Measurements from ENCODE around the gene MOBP.

The MOBP gene

DNA sequence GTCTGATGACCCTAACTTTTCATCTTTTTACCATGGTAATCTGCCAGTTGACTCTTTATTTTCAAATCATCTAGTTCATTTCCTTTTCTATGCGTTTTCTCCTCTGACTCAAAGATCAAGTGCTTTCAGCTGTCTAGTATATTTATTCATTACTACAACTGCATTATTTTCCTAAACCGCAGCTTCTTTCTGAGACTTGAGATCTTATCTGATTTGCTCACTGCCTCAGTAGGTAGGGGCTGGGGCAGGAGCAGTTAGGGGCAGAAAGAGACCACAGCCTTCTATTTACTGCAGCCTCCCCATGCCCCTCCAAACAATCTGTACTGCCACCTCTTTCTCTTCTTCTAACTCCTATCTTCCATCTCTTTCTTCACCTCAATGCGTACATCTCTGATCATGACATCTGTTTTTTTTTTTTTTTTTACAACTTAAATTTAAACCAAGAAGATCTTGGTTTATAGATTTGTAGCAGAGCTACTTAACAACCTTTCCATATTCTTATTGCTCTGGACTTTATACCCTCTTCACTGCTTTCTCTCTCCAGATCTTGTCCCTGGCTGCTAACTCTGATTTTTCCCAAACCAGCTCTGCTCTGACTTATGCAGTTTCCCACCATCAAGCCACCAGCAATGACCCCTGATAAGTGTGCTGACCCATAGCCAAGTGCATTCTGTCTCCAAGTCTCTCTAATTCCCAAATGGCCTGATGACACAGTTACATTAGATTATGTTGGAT is 52.2 kb downstream of the MOBP start:
- peaks cover 6% of the 10 kb centered on the region for H3K4me1 Mint-ChIP-seq (ENCODE audit: low read depth)
- no peak for DNase-seq (ENCODE audit: low spot score)
- no peak overlapping the region for H3K27ac Mint-ChIP-seq
- H3K9me3 Mint-ChIP-seq: peaks cover 7% of the 10 kb centered on the region
- no peak overlapping the region for H3K4me3 Mint-ChIP-seq
- peaks cover 13% of the 10 kb centered on the region for H3K27me3 Mint-ChIP-seq (ENCODE audit: low read depth)
- H3K36me3 Mint-ChIP-seq (ENCODE audit: low read depth): no peaks in the 10 kb centered on the region

DNA sequence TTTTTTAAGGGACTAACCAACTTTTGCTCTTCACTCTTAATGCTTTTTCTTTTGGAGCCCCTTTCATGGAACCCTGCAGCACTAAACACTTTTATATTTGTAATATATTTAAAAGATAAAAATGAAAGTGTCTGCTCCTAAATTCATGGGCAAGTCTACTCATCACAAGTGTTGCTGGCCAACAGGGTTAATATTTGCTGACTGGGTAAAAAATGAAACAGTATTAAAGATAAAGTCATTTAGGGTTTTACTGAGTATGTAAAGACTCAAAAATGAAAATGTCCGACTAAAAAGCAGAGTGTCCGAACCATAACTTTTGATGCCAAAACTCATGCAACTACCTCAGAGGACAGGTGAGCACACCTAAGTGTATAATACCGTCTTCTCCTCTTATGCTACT is 54.0 kb downstream of the MOBP start:
- Mint-ChIP-seq H3K4me1 (ENCODE audit: low read depth) (peaks cover 2% of the 10 kb centered on the region), H3K4me3 (no peak overlapping the region), H3K9me3 (peaks cover 11% of the 10 kb centered on the region), H3K27me3 (ENCODE audit: low read depth) (peaks cover 12% of the 10 kb centered on the region), H3K36me3 (ENCODE audit: low read depth) (no peaks in the 10 kb centered on the region), H3K27ac (no peak overlapping the region)
- no peak for DNase-seq (ENCODE audit: low spot score)

DNA sequence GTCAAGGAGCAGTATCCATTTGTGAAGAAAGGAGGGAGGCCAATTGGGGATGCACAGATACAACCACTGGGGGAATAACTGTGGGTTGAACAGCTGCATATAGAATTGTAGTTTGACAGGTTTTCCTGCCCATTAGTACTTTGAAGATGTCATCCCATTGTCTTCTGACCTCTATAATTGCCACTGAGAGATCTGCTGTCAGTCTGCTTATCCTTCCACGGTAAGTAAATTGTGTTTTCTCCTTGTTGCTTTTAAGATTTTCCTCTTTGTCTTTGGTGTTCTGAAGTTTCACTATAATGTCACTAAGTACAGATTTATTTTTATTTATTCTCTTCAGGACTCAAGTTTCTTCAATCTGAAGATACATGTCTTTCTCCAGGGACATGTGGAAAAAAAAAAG is 56.6 kb downstream of the MOBP start:
- Mint-ChIP-seq H3K27ac (no peak overlapping the region), H3K4me3 (no peak overlapping the region), H3K36me3 (ENCODE audit: low read depth) (no peaks in the 10 kb centered on the region), H3K9me3 (peaks cover 11% of the 10 kb centered on the region), H3K27me3 (ENCODE audit: low read depth) (peaks cover 5% of the 10 kb centered on the region), H3K4me1 (ENCODE audit: low read depth) (peaks cover 2% of the 10 kb centered on the region)
- DNase-seq (ENCODE audit: low spot score): no peak

DNA sequence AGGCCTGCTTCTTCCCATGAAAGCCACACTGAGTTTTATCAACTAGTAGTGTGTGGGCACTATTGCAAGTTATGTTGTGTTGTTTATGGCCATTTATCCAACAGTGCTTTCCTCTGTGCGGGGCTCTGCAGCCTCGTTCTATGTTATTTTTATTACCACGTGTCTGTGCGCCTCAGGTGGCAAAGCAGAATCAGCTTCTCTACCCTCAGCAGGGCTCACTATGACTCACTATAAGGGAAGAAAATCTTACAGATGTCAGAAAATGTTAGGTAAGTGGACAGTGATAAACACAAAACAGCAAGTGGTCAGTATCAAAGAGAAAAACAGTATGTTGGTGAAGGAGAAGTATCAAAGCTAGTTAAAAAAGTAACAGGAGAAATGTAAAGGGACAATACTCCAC is 61.4 kb downstream of the MOBP start:
- no peaks in the 10 kb centered on the region for H3K36me3 Mint-ChIP-seq (ENCODE audit: low read depth)
- H3K4me3 Mint-ChIP-seq: no peak overlapping the region
- no peaks in the 10 kb centered on the region for H3K4me1 Mint-ChIP-seq (ENCODE audit: low read depth)
- H3K27me3 Mint-ChIP-seq (ENCODE audit: low read depth): peaks cover 16% of the 10 kb centered on the region
- H3K9me3 Mint-ChIP-seq: peaks cover 11% of the 10 kb centered on the region
- H3K27ac Mint-ChIP-seq: no peak overlapping the region
- DNase-seq (ENCODE audit: low spot score): no peak

DNA sequence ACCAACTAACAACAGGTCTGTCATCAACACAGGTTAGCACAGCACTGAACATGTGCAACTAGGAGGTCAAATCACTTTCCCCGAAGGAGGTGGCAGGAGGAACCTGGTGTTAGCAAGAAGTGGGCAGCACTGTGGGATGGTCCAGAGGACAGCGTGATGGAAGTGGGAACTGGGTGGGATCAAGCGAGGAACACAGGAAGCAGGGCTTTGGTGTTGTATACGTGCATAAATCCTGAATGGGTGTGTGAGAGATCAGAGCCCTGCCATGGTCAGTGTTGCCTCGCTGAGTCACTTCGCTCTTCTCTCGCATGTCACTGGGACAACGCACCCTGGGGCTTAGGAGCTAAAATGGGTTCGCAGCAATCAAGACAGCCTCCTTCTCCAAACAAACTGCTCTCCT is 62.1 kb downstream of the MOBP start:
- no peak overlapping the region for H3K27ac Mint-ChIP-seq
- H3K27me3 Mint-ChIP-seq (ENCODE audit: low read depth): peaks cover 23% of the 10 kb centered on the region
- H3K4me1 Mint-ChIP-seq (ENCODE audit: low read depth): no peaks in the 10 kb centered on the region
- H3K4me3 Mint-ChIP-seq: no peak overlapping the region
- no peak for DNase-seq (ENCODE audit: low spot score)
- no peaks in the 10 kb centered on the region for H3K36me3 Mint-ChIP-seq (ENCODE audit: low read depth)
- H3K9me3 Mint-ChIP-seq: peaks cover 4% of the 10 kb centered on the region

DNA sequence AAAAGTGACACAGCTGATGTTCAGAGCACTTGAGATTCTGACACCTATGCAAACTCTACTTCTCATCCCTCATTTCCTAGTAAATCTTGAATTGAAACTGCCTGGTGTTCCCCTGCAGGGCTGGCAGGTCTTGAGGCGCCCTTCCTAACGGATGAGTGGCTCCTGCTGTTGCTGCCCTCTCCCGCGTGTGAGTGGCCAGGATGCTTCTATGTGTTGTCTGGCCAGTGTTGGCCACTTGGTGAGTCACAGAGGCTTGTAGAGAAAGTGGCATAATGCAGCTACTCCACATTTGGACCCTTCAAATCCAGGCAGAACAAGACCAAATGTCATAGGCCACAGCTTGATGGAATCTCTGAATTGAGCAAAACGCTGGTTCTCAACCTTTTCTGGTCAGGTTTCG is 63.6 kb downstream of the MOBP start:
- Mint-ChIP-seq H3K36me3 (ENCODE audit: low read depth) (no peaks in the 10 kb centered on the region), H3K4me3 (no peak overlapping the region), H3K4me1 (ENCODE audit: low read depth) (no peaks in the 10 kb centered on the region), H3K27ac (no peak overlapping the region), H3K9me3 (no peaks in the 10 kb centered on the region), H3K27me3 (ENCODE audit: low read depth) (peaks cover 32% of the 10 kb centered on the region)
- no peak for DNase-seq (ENCODE audit: low spot score)

DNA sequence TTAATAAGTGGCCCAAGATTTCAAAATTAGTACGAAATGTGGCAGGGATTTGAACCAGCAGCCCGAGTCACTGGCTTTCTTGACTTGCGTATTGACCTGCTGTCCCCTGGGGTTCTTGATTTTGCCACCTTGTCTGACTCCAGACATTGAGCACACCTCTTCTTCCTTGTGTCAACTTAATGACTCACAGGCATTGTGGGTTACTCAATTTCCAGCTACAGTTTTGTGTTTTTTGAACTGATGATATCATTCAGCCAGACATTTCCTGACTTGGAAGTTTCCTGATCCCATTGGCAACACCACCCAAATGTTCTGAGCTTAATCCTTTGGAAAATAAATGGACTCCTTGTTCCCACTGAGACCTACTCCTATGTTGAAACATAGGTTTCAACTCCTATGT is 64.2 kb downstream of the MOBP start:
- Mint-ChIP-seq H3K27me3 (ENCODE audit: low read depth) (peaks cover 32% of the 10 kb centered on the region), H3K36me3 (ENCODE audit: low read depth) (no peaks in the 10 kb centered on the region), H3K27ac (no peak overlapping the region), H3K4me3 (no peak overlapping the region), H3K4me1 (ENCODE audit: low read depth) (no peaks in the 10 kb centered on the region), H3K9me3 (no peaks in the 10 kb centered on the region)
- no peak for DNase-seq (ENCODE audit: low spot score)

DNA sequence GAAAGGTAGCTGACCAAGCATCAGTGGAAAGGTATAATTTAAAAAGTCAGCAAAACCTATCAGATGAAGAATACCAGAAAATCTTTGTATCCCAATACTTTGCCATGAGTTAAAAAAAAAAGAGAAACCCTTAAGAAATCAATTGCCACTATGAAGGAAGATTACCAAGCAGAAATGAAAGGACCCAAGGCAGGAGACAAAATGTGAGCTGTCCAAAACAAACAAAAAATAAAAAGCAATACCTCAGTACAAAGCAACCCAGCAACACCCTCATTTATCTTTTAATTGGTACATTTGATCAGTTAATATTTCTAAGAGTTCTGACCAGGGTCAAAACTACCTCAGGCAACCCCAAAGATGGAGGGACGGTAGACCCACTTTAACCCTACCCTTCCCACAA is 65.3 kb downstream of the MOBP start:
- H3K36me3 Mint-ChIP-seq (ENCODE audit: low read depth): no peaks in the 10 kb centered on the region
- H3K4me3 Mint-ChIP-seq: no peak overlapping the region
- no peak for DNase-seq (ENCODE audit: low spot score)
- no peaks in the 10 kb centered on the region for H3K9me3 Mint-ChIP-seq
- H3K27ac Mint-ChIP-seq: no peak overlapping the region
- H3K27me3 Mint-ChIP-seq (ENCODE audit: low read depth): peaks cover 34% of the 10 kb centered on the region
- no peaks in the 10 kb centered on the region for H3K4me1 Mint-ChIP-seq (ENCODE audit: low read depth)

DNA sequence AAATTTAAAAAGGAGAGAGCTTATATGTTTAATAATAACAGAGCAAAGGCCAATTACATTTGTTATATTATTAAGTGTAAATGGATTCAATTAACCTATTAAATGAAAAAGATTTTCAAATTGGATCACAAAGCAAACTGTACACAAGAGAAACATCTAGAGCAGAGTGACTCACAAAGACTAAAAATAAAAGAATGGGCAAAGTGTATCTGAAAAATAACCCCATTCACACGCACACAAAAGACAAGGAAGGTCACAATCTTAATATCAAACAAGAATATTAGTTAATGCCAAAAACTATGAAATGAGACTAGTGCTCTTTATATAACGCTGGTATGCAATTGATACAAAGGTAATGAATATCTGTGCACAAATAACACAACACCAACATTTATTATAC is 65.7 kb downstream of the MOBP start:
- peaks cover 34% of the 10 kb centered on the region for H3K27me3 Mint-ChIP-seq (ENCODE audit: low read depth)
- no peaks in the 10 kb centered on the region for H3K9me3 Mint-ChIP-seq
- H3K36me3 Mint-ChIP-seq (ENCODE audit: low read depth): no peaks in the 10 kb centered on the region
- no peak for DNase-seq (ENCODE audit: low spot score)
- no peak overlapping the region for H3K4me3 Mint-ChIP-seq
- no peak overlapping the region for H3K27ac Mint-ChIP-seq
- H3K4me1 Mint-ChIP-seq (ENCODE audit: low read depth): no peaks in the 10 kb centered on the region

DNA sequence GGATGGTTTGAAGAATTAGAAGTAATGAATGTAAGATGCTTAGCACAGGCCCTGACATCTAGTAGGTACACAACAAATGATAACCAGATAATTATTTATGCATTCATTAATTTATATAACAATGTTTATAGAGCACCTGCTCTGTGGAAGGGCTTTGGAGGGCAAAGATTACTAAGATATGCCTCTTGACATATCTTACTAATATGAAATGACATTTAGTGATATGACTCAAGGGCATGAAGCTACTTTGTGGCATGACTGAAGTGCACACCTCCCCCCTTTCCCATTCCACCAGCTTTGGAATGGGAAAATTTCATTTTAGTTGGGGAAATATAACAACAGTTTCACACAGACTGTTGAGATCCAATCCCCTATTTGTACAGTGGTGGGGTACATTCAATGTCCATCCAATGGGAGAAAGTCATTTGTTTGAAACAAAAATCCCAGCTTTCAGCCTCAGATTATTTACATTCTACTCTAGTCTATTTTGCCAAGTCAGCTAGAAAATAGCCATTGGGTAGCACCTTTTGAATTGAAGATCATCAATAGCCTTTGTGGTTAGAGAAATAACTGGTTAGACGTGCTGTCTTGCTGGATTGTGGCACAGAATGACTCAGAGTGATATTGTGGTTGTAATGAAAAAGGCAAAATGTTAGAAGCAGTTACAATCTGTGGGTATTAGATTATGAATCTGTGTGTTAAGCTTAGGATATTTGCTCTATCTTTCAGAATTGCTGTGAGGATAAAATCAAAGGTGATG is 72.9 kb downstream of the MOBP start:
- H3K4me1 Mint-ChIP-seq (ENCODE audit: low read depth): peaks cover 12% of the 10 kb centered on the region
- peaks cover 14% of the 10 kb centered on the region for H3K27me3 Mint-ChIP-seq (ENCODE audit: low read depth)
- no peak overlapping the region for H3K27ac Mint-ChIP-seq
- no peak overlapping the region for H3K4me3 Mint-ChIP-seq
- no peaks in the 10 kb centered on the region for H3K9me3 Mint-ChIP-seq
- DNase-seq (ENCODE audit: low spot score): no peak
- H3K36me3 Mint-ChIP-seq (ENCODE audit: low read depth): peaks cover 2% of the 10 kb centered on the region

DNA sequence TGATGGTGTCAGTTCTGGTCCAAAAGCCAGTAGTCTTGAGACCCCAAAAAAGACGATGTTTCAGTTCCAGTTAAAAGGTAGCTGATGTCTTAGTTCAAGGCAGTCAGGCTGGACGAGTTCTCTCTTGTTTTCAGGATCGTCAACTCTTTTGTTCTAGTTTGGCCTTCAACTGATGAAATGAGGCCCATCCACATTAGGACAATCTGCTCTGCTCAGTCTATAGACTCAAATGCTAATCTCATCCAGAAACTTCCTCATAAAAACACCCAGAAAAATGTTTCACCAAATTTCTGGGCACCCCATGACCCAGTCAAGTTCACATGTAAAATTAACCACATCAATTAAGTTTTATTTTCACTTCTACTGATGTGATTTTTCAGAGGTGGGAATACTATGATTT is 74.0 kb downstream of the MOBP start:
- Mint-ChIP-seq H3K27ac (no peak overlapping the region), H3K36me3 (ENCODE audit: low read depth) (peaks cover 2% of the 10 kb centered on the region), H3K4me1 (ENCODE audit: low read depth) (peaks cover 12% of the 10 kb centered on the region), H3K9me3 (no peaks in the 10 kb centered on the region), H3K4me3 (no peak overlapping the region), H3K27me3 (ENCODE audit: low read depth) (peaks cover 9% of the 10 kb centered on the region)
- no peak for DNase-seq (ENCODE audit: low spot score)

DNA sequence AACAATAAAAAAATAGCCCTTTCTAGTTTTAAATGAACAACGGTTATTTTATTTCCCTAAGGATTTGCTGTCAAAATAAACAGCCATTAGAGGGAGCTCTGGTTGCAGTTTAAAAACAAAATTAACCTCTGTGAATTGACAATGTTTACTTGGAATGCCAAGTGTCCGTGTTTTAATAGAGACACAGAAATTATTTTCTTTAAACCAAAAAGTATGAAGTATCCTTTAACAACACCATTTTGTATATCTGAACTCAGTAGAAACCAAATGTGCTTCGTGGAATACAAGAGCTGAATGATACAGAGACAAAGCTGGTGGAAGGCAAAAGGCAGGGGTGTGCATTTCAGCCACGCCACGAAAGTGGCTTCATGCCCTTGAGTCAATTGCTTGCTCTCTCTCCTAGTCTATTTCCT is 74.4 kb downstream of the MOBP start:
- Mint-ChIP-seq H3K4me3 (no peak overlapping the region), H3K27me3 (ENCODE audit: low read depth) (peaks cover 9% of the 10 kb centered on the region)

DNA sequence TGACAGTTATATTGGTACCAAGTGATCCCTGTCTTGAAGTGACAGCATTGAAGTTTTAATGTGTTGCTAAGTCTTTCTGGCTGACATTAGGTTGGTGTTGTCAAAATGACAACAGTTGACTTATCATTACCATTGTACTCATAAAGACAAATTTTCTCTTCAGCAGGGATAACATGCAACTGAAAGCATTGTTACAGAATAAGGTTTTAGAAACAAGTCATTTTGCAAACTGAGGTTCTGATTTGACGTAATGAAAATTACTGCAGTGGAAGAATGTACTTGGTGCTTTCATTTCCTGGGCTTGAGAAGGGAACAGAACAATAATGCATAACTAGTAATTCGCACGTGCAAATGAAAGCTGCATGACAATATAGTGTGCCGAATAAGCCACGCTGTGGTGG is 75.1 kb downstream of the MOBP start:
- peaks cover 12% of the 10 kb centered on the region for H3K4me1 Mint-ChIP-seq (ENCODE audit: low read depth)
- H3K9me3 Mint-ChIP-seq: no peaks in the 10 kb centered on the region
- H3K4me3 Mint-ChIP-seq: no peak overlapping the region
- peaks cover 2% of the 10 kb centered on the region for H3K36me3 Mint-ChIP-seq (ENCODE audit: low read depth)
- H3K27ac Mint-ChIP-seq: no peak overlapping the region
- H3K27me3 Mint-ChIP-seq (ENCODE audit: low read depth): peaks cover 11% of the 10 kb centered on the region
- DNase-seq (ENCODE audit: low spot score): no peak

More for the DNA sequence above, 74.4 kb downstream of the MOBP start:
- no peaks in the 10 kb centered on the region for H3K9me3 Mint-ChIP-seq
- no peak overlapping the region for H3K27ac Mint-ChIP-seq
- peaks cover 2% of the 10 kb centered on the region for H3K36me3 Mint-ChIP-seq (ENCODE audit: low read depth)
- DNase-seq (ENCODE audit: low spot score): no peak
- peaks cover 12% of the 10 kb centered on the region for H3K4me1 Mint-ChIP-seq (ENCODE audit: low read depth)

DNA sequence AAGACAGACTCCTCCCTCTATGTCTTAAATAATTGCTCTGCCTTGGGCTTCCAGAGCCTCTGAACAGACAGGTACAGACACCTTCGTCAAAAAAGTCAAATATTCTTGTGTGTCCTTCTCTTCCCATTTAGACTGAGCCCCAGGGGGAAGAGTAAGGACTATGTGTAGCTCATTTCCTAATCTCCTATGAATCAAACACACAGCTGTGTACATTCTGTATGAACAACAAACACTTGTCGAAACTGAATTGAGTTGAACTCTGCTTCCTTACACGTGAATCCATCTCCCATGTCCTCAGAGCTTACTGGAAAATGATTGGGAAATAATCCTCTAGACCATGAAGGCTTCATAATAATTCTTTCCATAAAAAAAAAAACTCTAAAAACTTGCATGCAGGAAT is 80.8 kb downstream of the MOBP start:
- H3K9me3 Mint-ChIP-seq: peaks cover 5% of the 10 kb centered on the region
- H3K27me3 Mint-ChIP-seq (ENCODE audit: low read depth): peaks cover 22% of the 10 kb centered on the region
- no peak overlapping the region for H3K27ac Mint-ChIP-seq
- no peak overlapping the region for H3K4me3 Mint-ChIP-seq
- DNase-seq (ENCODE audit: low spot score): no peak
- no peaks in the 10 kb centered on the region for H3K36me3 Mint-ChIP-seq (ENCODE audit: low read depth)
- H3K4me1 Mint-ChIP-seq (ENCODE audit: low read depth): no peaks in the 10 kb centered on the region
